ENCODE measurements around the gene THSD1.

- TF ChIP-seq CTCF (conservative IDR thresholded peaks at IDR 0.05 in 1 of 2, IDR thresholded peaks at IDR 0.05 in 1 of 2; ENCODE audit: low read depth in 1 of 2, low read length in 2 of 2) (no peak), EZH2 (IDR thresholded peaks at IDR 0.05; ENCODE audit: low read length, missing control alignments) (no peak)
Measured at GRCh38 chr13:52428295-52428694, 22.3 kb upstream of the THSD1 start.

Measured in fibroblast of lung (primary cell).